HG03378 (cell line): ENCODE results near the gene LIF.
"Not testable (repeated sequence)": the region's sequence is repeated elsewhere in the genome, so short reads cannot be mapped to it uniquely, and the experiment has no call there.

Experiments
- ATAC-seq: cut with Tn5 transposase; IDR thresholded peaks from one replicate; pipeline ENCODE4 v1.9.1; 2021; ENCODE audit warnings: mild to moderate bottlenecking, moderate library complexity; ENCODE audit not compliant: unreplicated experiment

The LIF gene

DNA sequence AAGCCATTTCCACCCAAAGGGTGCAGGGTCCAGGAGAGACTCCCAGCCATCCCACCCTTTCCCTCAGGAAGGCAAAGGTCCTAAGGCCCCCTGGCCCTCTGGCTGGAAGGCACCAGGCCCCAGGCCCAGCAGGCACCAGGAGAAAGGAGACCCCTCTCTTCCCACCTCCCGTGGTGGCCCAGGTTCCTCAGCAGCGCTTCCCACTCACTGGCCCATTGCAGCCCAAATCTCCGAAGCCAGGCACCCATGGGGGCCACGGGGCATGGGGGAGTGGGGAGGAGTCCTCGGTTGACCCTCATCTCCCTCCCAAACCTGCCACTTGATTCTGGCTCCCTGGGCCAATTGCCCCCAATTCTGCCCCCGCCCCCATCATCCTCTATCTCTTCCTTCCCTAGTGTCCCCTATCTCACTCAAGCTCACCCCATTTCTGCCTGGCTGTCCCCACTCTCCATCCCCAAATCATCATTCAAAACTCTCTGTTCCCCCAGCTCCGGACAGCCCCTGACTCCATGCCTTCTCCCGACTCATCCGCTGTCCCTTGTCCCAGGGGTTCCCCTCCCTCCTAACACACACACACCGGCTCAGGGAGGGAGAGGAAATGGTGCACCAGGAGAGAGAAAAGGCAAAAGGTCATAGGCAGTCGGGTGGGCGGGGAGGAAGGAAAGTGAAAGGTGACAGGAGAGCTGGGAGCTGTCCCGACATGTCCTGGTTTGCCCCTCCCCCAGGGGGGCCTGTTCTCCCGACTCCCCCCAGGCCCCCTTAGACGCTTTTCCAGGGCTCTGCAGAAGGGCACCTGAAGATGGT, 1.2 kb downstream of the LIF start:
- ATAC-seq, result no peak

DNA sequence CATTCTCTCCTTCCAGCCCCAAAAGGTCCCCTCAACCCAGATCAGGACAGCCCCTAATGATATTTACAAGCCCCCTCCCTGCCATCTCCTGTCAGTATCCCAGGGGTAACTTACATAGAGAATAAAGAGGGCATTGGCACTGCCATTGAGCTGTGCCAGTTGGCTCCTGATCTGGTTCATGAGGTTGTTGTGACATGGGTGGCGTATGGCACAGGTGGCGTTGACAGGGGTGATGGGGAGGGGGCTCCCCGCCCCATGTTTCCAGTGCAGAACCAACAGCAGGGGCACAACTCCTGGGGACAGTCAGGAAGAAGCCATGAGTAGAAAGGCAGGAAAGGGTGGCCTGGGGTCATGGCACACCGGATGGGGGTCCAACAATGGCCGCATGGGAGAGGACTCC, 1.9 kb downstream of the LIF start:
- ATAC-seq, result no peak

DNA sequence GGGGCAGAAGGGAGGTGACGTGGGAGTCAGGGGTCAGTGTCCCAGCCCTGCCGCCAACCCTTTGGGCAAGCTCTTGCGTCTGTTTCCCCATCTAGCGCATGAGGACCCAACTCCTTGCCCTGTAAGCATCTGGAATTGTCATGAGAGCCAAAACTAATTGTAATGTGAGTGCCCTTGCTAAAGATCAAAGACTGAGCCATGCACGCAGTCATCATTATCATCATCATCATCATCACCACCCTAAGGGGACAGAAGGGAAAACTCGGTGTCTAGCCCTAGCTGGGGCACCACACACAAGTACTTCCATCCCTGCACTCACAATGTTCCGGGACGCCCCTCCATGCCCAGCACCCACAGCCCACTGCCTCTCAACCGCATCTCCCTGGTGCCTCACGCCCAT, 2.5 kb downstream of the LIF start:
- no peak for ATAC-seq

DNA sequence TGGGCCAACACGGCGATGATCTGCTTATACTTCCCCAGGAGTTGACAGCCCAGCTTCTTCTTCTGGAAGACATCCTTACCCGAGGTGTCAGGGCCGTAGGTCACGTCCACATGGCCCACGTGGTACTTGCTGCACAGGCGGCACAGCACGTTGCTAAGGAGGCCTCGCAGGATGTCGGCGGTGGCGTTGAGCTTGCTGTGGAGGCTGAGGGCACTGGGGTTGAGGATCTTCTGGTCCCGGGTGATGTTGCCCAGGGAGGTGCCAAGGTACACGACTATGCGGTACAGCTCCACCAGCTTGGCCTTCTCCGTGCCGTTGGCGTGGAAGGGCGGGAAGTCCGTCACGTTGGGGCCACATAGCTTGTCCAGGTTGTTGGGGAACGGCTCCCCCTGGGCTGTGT, 2.9 kb downstream of the LIF start:
- ATAC-seq, result no peak

DNA sequence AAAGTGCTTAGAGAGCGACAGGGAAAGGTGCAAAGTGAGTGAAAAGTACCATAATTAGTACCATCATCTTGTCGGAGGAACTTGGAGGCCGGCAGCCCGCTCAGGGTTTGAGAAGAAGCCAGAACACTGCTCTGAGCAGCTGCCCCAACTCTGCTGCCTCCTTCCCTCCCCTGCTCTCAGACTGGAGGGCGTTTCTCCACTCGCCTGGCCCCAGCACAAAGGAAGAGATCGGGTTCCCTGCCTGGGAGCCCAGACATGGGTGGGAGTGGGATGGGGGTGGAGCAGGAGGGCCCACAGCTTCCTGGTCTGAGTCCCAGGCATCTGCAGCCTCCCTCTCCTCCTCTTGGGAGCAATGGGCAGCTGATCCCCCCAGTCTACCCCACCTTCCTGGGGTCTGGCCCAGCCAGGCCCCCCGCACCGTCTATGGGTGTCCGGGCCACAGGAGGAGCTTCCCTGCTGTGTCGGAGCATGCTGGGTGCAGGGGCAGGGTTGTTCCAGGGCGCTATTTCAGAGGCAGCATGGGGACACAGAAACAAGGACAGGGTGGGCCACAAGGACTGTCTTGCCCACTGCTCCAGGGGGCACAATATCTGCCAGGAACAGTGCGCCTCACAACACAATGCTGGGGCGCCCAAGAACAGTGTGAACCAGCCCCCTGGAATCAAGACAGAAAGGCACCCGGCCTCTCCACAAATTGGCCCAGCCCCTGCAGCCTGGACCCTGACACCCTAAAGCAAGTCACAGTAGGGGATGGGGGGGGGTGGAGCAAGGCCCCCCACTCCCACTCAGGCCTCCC, 4.8 kb downstream of the LIF start:
- no peak for ATAC-seq

DNA sequence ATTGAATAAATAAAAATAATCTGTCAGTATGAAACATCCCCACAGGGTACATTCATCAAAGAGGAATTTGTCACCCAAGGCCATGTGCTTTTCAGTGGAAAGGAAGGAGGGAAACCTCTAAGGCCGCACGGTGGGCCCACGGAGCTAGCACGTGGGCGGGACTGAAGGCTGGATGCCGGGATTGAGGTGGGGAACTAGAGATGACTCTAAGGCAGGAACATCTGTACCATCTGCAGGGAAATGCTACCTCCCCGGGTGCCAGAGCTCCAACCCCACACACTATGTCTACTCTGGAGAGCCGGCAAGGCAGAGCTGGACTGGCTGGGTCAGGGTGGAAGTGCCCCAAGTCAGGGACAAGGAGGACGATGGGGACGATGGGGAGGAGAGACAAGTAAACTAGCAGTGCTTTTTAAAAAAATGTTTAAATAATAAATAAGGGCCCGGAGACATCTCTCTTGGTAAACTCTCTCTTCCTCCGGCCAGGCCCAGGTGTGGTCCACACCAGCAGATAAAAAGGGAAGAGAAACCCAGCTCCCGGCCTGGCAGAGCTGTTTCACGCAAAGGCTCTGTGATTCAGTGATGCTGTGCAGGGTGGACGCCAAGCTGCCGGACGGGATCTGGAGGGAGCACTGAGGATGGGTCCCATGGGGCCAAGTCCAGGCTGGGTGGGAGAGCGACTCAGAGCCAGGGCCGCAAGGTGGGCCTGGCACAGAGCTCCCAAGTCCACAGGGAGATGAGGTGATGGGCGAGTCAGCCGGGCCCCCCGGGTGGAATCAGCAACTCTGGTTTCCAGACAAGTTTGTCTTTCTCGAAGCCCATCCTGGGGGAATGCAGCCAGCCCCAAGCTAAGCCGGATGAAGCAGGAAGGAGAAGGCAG, 5.8 kb downstream of the LIF start:
- ATAC-seq, result no peak

DNA sequence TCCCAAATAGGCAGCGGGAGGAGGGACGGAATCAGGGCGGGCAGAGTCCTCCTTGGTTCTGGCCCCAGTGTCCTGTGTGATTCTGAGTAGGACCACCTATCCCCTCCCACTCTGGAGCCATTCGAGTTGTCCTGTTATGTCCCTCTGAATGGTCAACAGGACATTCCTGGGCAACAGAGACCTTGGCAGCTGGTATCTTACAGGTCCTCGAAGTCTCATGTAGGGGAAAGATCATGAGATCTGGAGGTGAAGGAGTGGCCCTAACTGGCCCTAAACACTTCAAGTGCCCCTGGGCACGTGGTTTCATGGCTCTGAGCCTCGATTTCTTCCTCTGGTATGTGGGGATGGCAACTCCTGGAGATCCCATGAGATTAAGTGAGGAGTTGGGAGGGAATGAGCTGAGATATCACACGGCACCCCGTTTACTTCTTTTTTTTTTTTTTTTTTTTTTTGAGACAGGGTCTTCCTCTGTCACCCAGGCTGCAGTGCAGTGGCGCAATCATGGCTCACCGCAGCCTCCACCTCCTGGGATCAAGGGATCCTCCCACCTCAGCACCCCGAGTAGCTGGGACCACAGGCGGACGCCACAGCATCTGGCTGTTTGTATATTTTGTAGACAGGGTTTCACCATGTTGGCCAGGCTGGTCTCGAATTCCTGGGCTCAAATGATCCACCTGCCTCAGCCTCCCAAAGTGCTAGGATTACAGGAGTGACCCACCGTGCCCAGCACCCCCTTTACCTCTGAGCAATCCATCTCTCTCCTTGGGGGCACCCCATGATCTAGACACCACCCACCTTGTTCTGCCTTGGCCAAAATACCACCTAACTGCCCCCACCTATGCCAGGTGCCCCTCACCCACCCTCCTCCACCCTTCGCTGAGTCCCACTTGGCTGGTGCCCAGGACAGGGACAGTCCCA, 6.8 kb downstream of the LIF start:
- no peak for ATAC-seq

DNA sequence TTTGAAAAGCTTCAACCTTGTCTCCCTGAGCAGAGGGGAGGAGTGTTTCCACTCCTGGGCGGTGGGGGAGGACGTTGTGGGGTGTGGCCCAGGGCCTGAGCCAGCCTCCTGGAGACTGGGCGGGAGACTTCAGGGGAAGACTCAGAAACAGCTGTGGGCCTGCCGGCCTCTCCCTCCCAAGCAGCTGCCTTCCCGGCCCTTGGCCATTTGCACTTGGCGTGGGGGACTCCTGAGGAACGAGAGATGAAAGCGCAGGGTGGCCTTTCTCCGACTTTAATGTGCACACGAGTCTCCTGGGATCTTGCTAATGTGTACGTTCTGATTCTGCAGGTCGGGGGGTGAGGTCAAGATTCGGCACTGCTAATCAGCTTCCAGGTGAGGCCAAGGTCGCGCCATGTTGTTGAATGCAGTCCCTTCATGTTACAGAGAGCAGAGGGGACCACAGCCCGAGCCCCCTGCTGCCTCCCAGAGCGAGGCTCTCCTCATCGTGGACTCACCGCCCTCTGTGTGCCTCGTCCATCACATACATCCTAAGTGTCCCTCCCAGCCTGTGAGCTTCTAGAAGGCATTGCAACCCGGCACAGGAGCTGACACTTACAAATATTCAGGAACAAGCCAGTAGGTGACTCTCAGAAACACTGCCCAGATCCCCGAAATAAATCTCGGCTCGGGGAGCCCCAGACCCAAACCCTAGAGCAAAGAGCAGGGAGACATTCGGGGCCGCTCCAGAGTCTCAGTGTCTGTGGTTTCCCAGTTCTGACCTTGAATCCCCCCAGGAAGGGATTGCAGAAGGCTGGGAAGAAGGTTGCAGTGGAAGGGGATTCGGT, 7.7 kb downstream of the LIF start:
- no peak for ATAC-seq

DNA sequence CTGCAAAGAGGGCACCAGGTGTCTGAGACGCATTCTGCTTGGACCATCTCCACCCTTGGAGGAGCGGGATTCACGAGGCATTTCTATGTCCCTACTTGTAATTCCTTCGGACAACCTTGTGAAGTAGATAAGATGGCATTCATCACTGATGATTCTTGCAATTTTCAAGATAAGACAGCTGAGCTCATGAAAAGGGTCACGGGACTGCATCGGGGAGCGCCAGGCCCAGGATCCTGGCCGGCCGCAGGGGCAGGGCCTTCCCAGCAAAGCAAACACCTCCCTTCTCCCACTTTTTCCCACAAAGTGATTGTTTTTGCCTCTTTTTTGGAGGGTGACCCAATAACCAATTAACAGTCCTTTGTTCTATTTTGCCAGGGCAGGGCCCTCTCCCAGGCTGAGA, 8.4 kb downstream of the LIF start:
- no peak for ATAC-seq

DNA sequence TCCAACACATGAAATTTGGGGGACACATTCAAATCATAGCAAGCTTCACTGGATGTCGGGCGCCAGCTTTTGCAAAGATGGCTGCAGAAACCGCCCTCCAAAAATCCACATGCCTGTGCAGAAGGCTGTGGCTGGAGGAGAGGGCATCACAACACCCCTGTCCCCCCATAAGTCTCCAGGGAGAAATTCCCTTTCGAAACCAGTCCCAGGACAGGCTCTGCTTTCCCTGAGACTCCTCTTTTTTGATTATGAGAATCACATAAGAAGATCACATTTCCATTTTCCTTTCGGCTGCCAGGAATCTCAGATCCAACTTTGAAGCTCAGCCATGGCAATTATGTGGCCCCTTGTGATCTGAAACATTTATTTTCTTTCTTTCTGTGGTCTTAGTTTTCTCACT, 9.7 kb downstream of the LIF start:
- no peak for ATAC-seq

DNA sequence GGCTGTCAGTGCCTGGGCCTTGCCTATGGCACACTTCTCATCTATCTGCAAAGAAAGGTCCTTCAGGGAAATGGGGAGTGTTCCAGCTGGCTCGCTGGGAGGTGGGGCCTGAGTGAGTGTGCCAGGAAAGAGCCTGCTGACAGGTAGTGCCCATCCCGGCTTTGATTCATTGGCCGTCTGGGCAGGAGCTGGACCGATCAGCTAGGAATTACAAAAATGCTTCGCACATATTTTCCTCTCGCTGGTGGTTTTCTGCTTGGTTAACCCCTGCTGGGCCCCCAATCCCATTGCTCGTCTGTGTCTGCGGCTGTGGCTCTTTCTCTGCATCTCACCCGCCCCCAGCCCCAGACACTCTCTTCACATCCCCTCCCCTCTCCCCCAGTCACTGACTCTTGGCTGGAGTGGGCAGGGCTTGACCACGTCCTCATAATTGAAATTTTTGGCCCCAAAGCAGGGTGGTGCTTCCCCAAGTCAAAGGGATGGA, 10.8 kb downstream of the LIF start:
- ATAC-seq, result no peak

DNA sequence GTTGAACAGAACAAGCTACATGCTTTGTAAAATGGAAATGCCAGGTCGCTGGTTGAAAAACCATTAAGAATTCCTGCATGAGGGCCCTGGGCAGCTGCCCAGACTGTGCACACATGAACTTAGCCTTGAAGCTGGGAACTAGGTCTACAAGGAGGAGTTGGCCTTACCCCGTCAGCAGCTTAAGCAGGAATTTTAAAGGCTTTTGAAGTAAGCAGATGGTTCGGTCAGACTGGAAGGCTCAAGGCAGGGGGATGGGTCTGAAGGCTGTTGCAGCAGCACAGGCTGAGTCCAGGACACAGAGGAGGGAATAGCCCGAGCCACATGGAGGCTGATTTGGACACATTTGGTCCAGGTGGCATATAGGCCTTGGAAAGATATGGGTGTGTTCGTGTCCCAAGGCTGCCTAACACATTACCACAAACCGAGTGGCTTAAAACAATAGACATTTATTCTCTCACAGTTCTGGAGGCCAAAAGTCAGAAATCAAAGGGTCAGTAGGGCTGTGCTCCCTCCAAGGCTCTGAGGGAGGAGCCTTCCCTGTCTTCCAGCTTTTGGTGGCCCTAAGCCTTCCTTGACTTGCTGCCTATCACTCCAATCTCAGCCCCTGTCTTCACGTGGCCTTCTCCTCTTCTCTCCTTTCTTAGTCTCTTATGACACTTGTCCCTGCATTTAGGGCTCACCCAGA, 11.6 kb downstream of the LIF start:
- ATAC-seq, result no peak

DNA sequence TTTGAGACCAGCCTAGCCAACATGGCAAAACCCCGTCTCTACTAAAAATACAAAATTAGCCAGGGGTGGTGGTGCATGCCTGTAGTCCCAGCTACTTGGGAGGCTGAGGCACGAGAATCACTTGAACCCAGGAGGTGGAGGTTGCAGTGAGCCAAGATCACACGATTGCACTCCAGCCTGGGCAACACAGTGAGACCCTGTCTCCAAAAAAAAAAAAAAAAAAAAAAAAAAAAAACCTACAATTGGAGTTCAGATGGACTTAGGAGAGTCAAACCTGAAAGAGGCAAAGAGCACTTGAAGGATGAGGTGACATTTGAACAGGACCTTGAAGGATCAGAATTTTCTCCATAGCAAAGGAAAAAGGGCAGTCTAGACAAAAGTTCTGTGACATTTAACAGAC, 12.2 kb downstream of the LIF start:
- not testable (repeated sequence) for ATAC-seq

DNA sequence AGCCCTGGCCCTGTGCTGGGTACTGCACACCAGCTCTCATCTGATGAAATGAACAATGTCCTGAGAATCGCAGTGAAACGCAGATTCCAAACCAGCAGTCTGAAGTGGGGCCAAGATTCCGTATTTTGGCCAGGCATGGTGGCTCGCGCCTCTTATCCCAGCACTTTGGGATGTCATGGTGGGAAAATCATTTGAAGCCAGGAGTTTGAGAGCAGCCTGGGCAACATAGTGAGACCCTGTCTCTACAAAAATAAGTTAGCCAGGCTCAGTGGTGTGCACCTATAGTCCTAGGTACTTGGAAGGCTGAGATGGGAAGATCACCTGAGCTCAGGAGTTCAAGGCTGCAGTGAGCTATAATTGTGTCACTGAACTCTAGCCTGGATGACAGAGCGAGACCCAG, 13.0 kb downstream of the LIF start:
- no peak for ATAC-seq

DNA sequence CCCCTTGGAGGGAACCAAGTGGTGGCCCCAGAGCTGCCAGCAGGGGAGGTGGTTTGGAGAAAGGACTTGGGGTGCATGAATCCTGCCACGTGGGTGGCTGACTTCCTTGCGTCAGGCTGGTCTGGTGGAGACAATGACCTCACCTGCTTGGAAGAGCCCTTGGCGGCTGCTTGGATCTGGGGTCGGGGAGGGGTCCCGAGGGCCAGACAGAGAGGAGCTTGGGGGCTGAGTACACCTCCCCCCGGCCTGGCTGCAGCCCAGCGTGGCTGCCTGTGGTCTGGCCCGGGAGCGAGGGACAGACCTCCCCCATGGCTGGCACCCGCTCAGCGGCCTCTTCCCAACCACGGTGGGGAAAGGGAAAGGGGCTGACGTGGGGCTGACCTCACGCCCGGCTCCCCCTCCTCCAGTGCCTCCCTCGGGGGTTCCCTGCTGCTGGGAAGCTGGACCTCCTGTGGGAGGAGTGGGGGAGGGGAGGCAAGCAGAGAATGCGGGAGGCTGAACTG, 13.8 kb downstream of the LIF start:
- ATAC-seq, result no peak

DNA sequence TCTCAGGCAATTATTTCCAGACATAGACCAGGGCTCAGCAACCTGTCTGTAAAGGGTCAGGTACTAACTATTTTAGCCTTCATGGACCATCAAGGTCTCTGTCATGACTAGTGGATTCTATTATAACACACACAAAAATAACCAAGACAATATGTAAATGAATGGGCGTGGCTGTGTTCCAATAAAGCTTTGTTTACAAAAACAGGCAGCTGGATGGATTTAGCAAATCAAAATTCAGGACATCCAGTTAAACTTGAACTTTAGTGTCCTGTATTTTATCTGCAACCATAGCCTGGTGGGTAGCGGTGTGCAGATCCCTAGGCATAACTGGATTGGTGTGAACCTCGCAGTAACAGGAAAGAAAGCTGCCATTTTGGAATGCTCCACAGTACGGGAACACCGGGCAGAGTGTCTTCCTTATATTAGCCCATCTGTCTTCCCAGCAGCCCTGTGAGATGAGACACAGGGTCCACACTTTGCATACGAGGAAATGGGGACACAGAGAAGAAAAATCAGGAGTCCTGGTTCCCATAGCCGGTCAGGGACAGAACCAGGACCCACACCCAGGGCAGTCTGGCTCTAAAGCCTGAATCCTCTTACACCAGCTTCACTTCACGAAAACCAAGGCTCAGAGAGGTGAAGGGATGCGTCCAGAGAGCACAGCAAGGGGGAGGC, 15.6 kb downstream of the LIF start:
- ATAC-seq, result no peak

DNA sequence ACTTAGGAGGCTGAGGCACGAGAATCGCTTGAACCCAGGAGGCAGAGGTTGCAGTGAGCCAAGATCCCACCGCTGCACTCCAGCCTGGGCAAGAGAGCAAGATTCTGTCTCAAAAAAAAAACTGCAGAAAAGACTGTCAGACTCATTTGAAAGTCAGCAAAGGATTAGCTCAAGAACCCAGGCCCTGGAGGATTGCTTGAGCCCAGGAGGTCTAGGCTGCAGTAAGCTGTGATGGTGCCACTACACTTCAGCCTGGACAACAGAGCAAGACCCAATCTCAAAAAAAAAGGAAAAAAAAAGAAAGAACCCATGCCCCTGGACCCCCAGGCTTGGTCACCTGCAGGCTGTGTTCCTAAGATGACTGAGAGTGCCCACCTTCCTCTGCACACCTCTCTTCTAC, 16.2 kb downstream of the LIF start:
- no peak for ATAC-seq
